ENCODE results near the gene SF3A1. TPM values are rescaled to one million over a fixed set of nuclear protein-coding genes. Genes with fewer than 3 reads are reported as not detected.

Gene SF3A1
- total RNA-seq, 1 donor from 2014 or later: 190 TPM

- H3K4me1 Mint-ChIP-seq (ENCODE audit: unreplicated experiment): no peaks in the 10 kb centered on the region
- peaks cover 26% of the 10 kb centered on the region for H3K36me3 Mint-ChIP-seq
- H3K27ac Mint-ChIP-seq: no peak overlapping the region
- no peaks in the 10 kb centered on the region for H3K27me3 Mint-ChIP-seq
- no peak overlapping the region for H3K4me3 Mint-ChIP-seq
- no peak for DNase-seq (ENCODE audit: extremely low spot score, unreplicated experiment)
- no peak for TF ChIP-seq CTCF (conservative IDR thresholded peaks at IDR 0.05)
- H3K9me3 Mint-ChIP-seq: no peaks in the 10 kb centered on the region
These were observed 19.3 kb downstream of the SF3A1 start for GRCh38 chr22:30337461-30337778.

- H3K4me3 Mint-ChIP-seq: no peak overlapping the region
- H3K4me1 Mint-ChIP-seq (ENCODE audit: unreplicated experiment): no peaks in the 10 kb centered on the region
- DNase-seq (ENCODE audit: extremely low spot score, unreplicated experiment): no peak
- H3K36me3 Mint-ChIP-seq: peaks cover 25% of the 10 kb centered on the region
- TF ChIP-seq CTCF (conservative IDR thresholded peaks at IDR 0.05): no peak
- H3K27ac Mint-ChIP-seq: no peak overlapping the region
- H3K9me3 Mint-ChIP-seq: no peaks in the 10 kb centered on the region
- H3K27me3 Mint-ChIP-seq: no peaks in the 10 kb centered on the region
These were observed 19.8 kb downstream of the SF3A1 start for GRCh38 chr22:30336752-30337460.

GRCh38 chr22:30335236-30335635 lies 21.5 kb downstream of the SF3A1 start:
- no peak for DNase-seq (ENCODE audit: extremely low spot score, unreplicated experiment)
- Mint-ChIP-seq H3K27ac (no peak overlapping the region), H3K36me3 (peaks cover 24% of the 10 kb centered on the region), H3K27me3 (no peaks in the 10 kb centered on the region), H3K4me1 (ENCODE audit: unreplicated experiment) (no peaks in the 10 kb centered on the region), H3K4me3 (no peak overlapping the region), H3K9me3 (no peaks in the 10 kb centered on the region)
- TF ChIP-seq CTCF (conservative IDR thresholded peaks at IDR 0.05): no peak

- H3K27ac Mint-ChIP-seq: no peak overlapping the region
- H3K36me3 Mint-ChIP-seq: peaks cover 21% of the 10 kb centered on the region
- H3K27me3 Mint-ChIP-seq: no peaks in the 10 kb centered on the region
- no peaks in the 10 kb centered on the region for H3K4me1 Mint-ChIP-seq (ENCODE audit: unreplicated experiment)
- H3K4me3 Mint-ChIP-seq: no peak overlapping the region
- TF ChIP-seq CTCF (conservative IDR thresholded peaks at IDR 0.05): no peak
- no peak for DNase-seq (ENCODE audit: extremely low spot score, unreplicated experiment)
- no peaks in the 10 kb centered on the region for H3K9me3 Mint-ChIP-seq
These were observed 22.0 kb downstream of the SF3A1 start for GRCh38 chr22:30334646-30335045.

GRCh38 chr22:30333707-30334087 lies 23.0 kb downstream of the SF3A1 start:
- no peak for DNase-seq (ENCODE audit: extremely low spot score, unreplicated experiment)
- H3K36me3 Mint-ChIP-seq: peaks cover 17% of the 10 kb centered on the region
- H3K9me3 Mint-ChIP-seq: no peaks in the 10 kb centered on the region
- no peak for TF ChIP-seq CTCF (conservative IDR thresholded peaks at IDR 0.05)
- H3K4me1 Mint-ChIP-seq (ENCODE audit: unreplicated experiment): no peaks in the 10 kb centered on the region
- H3K27me3 Mint-ChIP-seq: no peaks in the 10 kb centered on the region
- no peak overlapping the region for H3K4me3 Mint-ChIP-seq
- no peak overlapping the region for H3K27ac Mint-ChIP-seq
